Measurements from ENCODE around the gene TBX20.

DNA sequence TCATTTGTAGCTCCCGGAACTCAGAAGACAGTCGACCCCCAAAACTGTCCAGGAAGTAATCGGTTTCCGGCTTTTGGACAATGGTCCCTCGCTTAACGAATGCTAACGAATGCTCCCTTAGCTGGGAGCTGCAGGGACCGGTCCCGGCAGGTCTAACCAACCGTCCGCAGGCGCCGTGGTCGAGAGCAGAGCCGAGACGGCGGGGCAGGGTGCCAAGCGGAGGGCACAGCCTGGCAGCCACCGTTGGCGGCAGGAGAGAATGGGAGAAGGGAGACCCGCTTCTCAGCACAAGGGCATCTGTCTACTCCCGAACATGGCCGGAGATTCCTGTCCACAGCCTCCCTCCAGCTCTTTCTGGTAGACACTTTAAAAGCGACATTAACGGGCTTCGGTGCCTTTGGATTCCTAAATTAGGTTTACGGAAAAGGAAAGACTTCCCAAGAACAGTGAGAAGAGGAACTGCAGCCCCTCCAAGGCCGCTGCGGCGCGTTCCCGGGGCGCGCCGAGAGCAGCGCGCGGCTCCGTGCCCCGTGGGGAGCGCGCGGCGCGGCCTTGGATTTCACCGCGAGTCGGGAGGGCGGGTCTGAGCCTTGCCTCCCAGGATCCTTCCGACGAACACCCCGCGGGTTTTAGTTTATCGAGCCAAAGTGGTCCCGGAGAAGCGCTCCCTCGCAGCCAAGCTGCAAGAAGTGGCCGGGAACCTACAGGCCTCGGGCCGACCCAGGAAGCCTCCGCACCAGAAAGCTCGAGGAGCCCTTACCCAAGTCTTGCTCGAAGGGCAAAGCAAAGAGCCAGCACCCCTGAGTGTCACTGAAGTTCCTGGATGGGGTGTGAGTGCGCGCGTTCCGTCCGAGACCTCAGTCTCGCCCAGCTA lies 3.6 kb upstream of the TBX20 start:
- TF ChIP-seq CTCF (IDR thresholded peaks at IDR 0.05) = no peak
- no peak for TF ChIP-seq EP300 (IDR thresholded peaks at IDR 0.05)
